GM21786 (cell line): Measurements from ENCODE around the gene OSER1.
"Not testable (repeated sequence)": the region's sequence is repeated elsewhere in the genome, so short reads cannot be mapped to it uniquely, and the experiment has no call there.

Experiments used
- ATAC-seq: cut with Tn5 transposase; IDR thresholded peaks from one replicate; pipeline ENCODE4 v1.9.1; 2021; ENCODE audit not compliant: unreplicated experiment

OSER1 gene

DNA sequence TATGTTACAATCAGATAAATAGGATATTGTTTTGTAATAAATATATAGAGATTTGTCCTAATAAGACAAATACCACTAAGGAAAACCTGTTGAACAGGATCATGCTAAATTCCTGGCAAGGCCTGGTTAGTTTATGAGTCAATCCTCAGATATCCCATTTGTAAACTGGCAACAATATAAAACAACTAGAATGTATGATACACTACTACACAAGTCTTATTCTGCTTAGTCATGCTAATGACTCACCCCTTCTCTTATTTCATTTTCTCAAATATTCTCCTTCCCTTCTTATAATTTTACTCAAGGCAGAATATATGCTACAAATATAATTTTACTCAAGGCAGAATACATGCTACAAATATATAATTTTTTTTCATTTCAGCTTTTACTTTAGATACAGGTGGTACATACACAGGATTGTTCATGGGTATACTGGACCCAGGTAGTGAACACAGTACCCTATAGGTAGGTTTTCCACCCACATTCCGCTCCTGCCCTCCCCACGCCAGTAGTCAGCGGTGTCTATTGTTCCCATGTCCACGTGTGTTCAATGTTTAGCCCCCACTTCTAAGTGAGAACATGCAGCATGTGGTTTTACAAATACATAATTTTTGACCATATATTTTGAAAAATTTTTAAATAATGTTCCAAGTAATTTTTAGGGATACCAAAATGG lies 6.3 kb downstream of the OSER1 start:
- ATAC-seq = no peak

- ATAC-seq = no peak
Measured at GRCh38 chr20:44203161-44203560, 7.4 kb downstream of the OSER1 start.

DNA sequence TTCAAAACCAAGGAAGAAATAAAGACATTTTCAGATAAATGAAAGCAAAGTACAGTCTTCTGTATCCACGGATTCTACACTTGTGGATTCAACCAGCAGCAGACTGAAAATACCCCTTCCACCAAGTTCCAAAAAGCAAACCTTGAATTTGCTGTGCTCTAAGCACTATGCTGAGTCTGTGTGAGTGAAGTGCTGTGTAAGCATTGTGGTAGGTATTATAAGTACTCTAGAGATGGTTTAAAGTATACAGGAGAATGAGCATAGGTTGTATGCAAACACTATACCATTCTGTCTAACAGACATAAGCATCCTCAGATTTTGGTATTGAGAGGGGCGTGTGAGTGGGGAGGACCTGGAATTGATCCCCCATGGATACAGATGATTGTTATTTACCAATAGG lies 9.6 kb downstream of the OSER1 start:
- no peak for ATAC-seq

- ATAC-seq = no peak
Measured at GRCh38 chr20:44200371-44200770, 10.2 kb downstream of the OSER1 start.

GRCh38 chr20:44199877-44200276 lies 10.7 kb downstream of the OSER1 start:
- ATAC-seq = no peak

GRCh38 chr20:44198872-44199271 lies 11.7 kb downstream of the OSER1 start:
- no peak for ATAC-seq

DNA sequence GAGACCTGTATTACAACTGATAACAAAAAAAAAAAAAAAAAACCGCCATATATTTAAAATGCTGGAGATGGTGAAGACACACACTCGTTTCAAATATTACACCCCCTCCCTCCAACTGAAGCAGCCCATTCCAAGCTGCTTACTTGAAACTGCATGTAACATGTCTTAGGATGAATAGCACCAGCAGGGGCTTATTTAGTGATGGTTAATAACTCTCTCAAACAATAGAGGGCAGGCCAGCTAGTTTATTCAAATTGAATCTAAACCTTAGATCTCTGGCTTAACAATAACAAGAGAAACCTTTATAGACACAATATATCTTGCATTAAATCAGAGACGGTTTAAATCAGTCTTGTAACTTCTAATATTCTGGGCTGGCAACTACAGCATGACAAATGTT lies 14.3 kb downstream of the OSER1 start:
- ATAC-seq = no peak

- no peak for ATAC-seq
Measured at GRCh38 chr20:44195605-44196004, 15.0 kb downstream of the OSER1 start.

GRCh38 chr20:44193801-44194200 lies 16.8 kb downstream of the OSER1 start:
- ATAC-seq = no peak

DNA sequence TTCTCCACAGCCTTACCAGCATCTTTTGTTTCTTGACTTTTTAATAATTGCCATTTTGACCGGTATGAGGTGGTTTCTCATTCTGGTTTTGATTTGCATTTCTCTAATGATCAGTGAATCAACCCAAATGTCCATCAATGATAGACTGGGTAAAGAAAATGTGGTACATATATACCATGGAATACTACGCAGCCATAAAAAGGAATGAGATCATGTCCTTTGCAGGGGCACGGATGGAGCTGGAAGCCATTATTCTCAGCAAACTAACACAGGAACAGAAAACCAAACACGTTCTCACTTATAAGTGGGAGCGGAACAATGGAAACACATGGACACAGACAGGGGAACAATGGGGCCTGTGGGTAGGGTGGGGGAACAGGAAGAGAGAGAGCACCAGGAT lies 18.9 kb downstream of the OSER1 start:
- ATAC-seq = not testable (repeated sequence)

DNA sequence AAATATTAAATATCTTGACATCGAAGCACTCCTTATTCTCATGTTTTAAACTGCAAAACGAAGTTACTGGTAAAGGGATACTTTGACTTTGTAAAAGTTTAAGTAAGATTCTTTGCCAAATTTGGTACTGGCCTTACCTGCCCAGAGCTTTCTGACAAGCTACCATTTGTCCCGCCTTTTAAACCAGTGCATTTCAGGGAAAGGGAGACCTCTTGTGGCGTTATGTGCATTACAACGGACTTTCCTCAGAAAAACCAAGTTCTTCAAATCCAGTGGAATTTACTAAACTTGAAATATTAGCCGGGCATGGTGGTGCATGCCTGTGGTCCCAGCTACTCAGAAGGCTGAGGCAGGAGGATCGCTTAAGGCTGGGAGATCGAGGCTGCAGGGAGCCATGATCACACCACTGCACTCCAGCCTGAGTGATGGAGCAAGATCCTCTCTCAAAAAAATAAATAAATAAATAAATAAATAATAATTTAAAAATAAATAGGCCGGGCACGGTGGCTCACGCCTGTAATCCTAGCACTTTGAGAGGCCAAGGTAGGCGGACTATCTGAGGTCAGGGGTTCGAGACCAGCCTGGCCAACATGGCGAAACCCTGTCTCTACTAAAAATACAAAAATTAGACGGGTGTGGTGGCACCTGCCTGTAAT lies 20.2 kb downstream of the OSER1 start:
- ATAC-seq = not testable (repeated sequence)

DNA sequence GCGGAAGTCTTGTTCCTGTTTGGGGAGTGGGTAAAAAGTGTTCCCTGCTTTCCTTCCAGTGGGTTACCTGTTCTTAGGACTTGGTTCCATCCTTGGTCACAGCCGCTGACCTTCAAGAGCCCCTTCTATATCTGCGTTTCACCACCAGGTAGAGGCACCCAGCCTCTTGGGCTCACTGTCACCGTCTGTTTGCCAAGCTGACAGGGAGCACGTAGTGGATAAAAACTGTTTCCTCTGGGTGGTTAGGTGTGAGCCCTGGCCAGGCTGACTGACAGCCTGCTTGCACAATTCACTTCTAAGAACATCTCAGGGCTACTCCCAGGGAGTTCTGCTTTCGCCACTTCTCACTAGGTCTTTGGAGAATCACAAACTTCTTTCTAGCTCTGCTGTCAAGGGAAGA lies 21.8 kb downstream of the OSER1 start:
- ATAC-seq = no peak

DNA sequence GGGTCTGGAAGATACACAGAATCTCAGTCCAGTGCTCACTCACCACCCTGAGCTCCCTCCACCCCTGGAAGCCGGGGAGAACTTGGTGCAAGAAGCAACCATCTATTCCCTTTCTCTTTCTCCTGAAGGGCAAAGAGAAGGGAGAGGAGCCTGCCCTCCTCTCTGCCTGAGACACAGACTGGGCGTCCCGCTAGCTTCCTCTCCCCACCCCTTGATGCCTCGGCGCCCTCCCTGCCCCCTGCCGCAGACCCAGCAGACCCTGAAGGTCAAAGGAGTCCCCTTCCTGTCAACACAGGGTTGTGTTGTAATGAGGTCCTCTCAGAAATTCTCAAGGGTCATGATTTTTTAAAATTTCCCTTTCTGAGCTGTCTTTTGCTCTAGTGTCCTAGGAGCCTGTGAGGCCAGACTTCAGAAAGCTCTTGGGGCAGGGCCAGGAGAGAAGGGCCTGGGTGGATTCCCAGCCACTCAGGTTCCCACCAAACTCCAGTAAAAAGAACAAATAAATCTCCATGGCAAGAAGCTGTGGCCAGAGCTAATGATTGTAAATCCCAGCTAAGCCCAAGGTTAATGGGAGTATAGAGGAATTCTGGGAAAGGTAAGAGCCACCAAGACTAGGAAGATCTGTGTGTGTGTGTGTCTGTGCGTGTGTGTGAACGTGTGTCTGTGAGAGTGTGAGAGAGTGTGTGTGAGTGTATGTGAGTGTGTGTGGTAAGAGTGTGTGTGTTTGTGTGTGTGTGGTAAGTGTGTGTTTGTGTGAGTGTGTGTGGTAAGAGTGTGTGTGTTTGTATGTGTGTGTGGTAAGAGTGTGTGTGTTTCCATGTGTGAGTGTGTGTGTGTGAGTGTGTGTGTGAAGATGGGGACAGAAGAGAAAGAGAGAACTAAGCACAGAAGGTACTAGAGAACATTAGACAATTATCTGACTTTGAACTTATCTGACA lies 22.5 kb downstream of the OSER1 start:
- no peak for ATAC-seq

DNA sequence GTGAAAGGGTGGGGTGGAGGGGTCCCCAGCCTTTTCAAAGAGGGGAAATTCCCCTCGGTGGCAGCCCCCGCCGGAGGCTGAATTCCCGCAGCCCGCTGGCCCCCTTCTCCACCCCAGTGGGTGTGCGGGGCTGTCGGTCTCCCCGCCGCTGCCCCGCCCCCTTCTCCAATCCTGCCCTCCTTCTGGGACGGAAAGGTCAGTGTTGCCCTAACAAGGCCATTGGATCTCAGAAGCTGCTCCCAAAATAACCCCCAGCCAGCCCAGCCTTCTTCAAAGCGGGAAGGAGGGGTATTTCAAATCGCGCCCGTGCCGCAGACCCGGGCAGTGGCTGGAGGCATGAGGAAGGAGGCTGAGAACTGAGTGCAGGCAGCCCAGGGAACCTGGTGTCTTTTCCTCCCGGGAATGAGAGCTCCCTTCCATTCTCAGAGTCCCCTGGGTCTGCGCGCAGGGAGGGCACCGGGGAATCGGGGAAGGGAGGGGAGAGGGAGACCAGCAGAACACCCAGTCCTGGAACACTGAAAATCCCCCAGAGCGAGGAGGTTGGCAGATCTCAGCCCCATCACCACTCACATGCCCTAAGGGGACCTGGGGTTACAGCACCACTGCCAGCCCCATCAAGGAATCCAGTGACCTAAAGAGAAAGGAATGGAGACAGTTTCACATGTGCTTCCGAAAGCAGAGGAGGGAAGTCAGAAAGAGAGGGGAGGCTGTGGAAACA lies 23.4 kb downstream of the OSER1 start, which contains the start of gene JPH2:
TSS of gene JPH2 (minus strand) at position 135 of the 718 bp plus-strand sequence. CDS start 483 bp downstream, outside the sequence.
- no peak for ATAC-seq

DNA sequence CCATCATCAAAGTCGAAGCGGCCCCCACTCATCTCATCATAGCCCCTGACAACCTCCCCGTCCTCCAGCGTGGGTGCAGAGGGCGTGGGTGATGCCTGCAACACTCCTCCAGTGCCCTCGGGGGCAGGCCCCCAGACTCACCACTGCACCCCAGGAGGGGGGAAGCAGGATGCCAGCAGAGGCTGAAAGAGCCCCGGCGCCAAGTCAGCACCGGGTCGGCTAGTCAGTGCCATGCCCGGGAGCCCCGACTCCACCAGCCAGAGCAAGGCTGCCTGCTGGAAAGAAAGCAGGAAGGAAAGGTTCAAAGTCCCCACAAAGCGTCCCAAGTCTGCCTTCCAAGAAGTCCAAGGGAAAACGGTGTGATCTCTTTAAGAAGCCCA lies 23.9 kb downstream of the OSER1 start:
- ATAC-seq = no peak

DNA sequence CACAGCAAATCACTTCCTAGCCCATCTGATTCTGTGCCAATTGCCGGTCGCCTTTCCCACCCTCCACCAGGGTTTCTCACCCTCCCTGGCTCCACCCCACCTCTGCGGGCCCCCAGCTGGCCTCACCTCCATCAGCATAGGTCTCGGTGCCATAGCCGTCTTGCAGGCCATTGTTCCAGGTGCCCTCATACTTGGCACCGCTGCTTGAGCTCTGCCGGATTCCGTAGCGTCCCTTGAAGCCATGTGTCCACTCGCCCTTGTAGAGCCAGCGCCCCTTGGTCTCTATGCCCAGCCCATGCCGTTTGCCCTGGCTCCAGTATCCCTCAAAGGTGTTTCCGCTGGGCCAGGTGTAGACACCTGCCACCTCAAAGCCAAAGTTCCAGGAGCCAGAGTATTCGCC lies 24.4 kb downstream of the OSER1 start:
- no peak for ATAC-seq

GRCh38 chr20:44185574-44185973 lies 25.0 kb downstream of the OSER1 start:
- no peak for ATAC-seq

DNA sequence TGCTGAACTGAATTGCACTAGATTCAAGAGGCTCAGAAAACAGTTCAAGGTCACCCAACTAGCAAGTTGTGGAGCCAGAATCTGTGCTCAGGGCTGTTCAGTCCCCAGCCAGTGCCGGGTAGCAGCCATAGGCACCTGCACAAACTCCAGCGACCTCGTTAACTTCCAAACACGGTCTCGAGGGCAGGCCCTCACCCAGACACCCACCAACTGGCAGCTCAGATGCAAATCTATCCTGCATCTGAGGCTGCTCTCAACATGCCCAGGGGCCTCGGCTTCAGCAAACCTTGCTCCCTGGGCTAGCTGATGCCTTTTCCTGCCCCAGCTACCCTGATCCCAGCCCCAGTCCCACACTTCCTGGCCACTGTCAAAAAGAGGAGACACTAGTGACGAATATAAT lies 27.3 kb downstream of the OSER1 start:
- ATAC-seq = no peak

DNA sequence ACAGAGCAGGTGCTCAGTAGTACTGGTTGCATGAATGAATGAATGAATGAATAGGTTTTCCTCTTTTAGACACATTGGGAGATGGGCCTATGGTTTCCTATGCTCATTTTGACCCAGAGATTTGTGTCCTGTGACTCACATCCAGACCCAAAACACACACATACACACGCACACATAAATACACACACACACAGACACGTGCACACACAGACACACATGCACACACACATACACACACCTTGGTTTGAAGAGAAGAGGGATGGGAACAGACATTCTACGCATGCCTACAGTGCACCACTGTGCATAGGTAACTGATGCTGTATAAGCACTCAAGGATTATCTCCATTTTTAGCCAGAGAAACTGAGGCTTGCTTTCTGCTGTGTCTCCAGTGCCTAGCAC lies 27.7 kb downstream of the OSER1 start:
- ATAC-seq = no peak

DNA sequence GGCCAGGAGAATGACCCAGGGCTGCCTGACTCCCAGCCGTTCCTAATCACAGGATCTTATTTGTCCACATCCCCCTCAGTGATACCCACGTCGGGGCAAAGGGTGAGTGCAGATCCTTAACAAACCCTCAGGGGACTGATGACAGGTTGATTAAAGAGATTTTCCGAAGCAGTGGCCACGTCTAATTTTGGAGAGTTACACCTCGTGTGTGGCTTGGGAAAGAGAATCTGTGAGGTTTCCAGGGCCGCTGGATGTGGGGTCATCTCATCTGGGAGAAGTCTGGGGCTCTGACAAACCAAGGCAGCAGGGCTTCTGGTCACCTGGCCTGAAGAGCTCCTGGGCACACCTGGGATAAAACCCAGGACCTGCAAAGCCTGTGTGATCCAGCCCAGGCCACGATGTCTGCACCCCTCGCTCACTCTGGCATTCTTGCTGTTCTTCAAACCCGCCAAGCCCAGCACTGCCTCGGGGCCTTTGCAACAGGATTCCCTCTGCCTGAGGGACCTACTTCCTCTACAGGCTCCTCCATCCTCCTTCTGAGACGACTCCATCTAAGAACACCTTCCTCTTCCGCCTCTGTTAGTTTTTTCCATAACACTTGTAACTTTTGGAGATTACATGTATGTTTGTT lies 28.3 kb downstream of the OSER1 start:
- no peak for ATAC-seq

DNA sequence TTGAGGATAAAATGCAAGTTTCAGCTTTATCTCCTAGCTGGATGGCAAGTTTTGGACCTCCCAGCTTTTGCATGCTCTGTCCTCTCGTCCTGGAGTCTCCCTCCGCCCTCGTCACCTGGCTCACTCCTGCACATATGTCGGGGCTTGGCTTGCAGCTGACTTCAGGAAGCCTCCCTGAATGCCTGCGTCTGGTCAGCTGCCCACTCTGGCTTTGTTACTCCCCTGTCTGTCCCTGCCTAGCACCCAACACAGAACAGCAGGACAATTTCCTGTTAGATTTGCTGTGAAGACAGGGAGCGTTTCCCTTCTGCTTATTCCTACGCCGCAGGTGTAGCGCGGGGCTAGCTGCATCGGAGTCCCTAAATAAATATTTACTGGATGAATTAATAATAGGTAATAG lies 29.0 kb downstream of the OSER1 start:
- ATAC-seq = no peak
